ENCODE results near the gene EYS.

DNA sequence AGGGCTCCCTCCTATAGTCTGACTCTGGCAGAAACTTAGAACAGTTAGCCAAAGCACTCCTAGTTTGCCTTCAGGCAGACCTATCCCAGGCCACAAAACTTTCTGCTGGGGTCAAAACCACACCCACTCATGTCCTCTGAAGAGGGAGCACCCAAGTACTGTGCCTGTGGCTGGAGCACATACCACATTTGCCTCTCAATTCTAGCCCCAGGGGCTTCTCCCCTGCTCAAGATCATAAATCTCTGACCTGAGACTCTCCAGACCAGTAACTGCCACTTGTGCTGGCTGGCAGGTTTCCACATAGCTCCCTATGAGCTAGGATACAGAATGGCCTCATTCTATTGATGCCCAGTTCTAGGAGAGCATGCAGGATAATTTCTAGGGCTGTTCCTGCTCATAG, 781.0 kb downstream of the EYS start:
- TF ChIP-seq TOX (CRISPR knock-in tag; IDR thresholded peaks at IDR 0.05; ENCODE audit: borderline replicate concordance) (no peak), ESRRG (CRISPR knock-in tag; IDR thresholded peaks at IDR 0.05) (no peak), RARB (CRISPR knock-in tag; IDR thresholded peaks at IDR 0.05) (no peak), OSR1 (CRISPR knock-in tag; IDR thresholded peaks at IDR 0.05) (no peak), ARNTL (CRISPR knock-in tag; IDR thresholded peaks at IDR 0.05; ENCODE audit: borderline replicate concordance, low read depth) (no peak), ZNF70 (CRISPR knock-in tag; IDR thresholded peaks at IDR 0.05) (no peak), ZFP3 (CRISPR knock-in tag; IDR thresholded peaks at IDR 0.05) (no peak), TCF4 (CRISPR knock-in tag; IDR thresholded peaks at IDR 0.05; ENCODE audit: borderline replicate concordance) (no peak), ZNF565 (CRISPR knock-in tag; conservative IDR thresholded peaks at IDR 0.05; ENCODE audit: low read depth) (no peak), ZNF8 (CRISPR knock-in tag; IDR thresholded peaks at IDR 0.05) (no peak)
- TF ChIP-seq, protein P1, sequence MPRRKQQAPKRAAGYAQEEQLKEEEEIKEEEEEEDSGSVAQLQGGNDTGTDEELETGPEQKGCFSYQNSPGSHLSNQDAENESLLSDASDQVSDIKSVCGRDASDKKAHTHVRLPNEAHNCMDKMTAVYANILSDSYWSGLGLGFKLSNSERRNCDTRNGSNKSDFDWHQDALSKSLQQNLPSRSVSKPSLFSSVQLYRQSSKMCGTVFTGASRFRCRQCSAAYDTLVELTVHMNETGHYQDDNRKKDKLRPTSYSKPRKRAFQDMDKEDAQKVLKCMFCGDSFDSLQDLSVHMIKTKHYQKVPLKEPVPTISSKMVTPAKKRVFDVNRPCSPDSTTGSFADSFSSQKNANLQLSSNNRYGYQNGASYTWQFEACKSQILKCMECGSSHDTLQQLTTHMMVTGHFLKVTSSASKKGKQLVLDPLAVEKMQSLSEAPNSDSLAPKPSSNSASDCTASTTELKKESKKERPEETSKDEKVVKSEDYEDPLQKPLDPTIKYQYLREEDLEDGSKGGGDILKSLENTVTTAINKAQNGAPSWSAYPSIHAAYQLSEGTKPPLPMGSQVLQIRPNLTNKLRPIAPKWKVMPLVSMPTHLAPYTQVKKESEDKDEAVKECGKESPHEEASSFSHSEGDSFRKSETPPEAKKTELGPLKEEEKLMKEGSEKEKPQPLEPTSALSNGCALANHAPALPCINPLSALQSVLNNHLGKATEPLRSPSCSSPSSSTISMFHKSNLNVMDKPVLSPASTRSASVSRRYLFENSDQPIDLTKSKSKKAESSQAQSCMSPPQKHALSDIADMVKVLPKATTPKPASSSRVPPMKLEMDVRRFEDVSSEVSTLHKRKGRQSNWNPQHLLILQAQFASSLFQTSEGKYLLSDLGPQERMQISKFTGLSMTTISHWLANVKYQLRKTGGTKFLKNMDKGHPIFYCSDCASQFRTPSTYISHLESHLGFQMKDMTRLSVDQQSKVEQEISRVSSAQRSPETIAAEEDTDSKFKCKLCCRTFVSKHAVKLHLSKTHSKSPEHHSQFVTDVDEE (CRISPR knock-in tag; IDR thresholded peaks at IDR 0.05) = no peak
- TF ChIP-seq, protein P2, sequence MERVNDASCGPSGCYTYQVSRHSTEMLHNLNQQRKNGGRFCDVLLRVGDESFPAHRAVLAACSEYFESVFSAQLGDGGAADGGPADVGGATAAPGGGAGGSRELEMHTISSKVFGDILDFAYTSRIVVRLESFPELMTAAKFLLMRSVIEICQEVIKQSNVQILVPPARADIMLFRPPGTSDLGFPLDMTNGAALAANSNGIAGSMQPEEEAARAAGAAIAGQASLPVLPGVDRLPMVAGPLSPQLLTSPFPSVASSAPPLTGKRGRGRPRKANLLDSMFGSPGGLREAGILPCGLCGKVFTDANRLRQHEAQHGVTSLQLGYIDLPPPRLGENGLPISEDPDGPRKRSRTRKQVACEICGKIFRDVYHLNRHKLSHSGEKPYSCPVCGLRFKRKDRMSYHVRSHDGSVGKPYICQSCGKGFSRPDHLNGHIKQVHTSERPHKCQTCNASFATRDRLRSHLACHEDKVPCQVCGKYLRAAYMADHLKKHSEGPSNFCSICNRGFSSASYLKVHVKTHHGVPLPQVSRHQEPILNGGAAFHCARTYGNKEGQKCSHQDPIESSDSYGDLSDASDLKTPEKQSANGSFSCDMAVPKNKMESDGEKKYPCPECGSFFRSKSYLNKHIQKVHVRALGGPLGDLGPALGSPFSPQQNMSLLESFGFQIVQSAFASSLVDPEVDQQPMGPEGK (CRISPR knock-in tag; IDR thresholded peaks at IDR 0.05; ENCODE audit: borderline replicate concordance) = no peak

Data from SK-N-SH treated with all-trans-retinoic acid at 6 μM for 48 hours (cell line).